Measurements from ENCODE around the gene FOXK2. TPM values are rescaled to one million over a fixed set of nuclear protein-coding genes. Genes with fewer than 3 reads are reported as not detected.
A peak's percentile ranks its signal among the peaks of the same experiment; 100 is the strongest.

FOXK2 gene
- total RNA-seq, 4 donors from 2014 or later, result 70.7 to 109 (median 85.0) TPM

- Histone ChIP-seq H3K27me3 (no peaks in the 10 kb centered on the region), H3K36me3 (peaks cover 0 to 30% of the 10 kb centered on the region in 2 donors), H3K9me3 (no peaks in the 10 kb centered on the region), H3K4me1 (peaks cover 47 to 49% of the 10 kb centered on the region in 2 donors), H3K27ac (peak overlapping the region in 2 of 4 donors; percentile 67 to 81), H3K4me3 (no peak overlapping the region)
- TF ChIP-seq, protein P1, sequence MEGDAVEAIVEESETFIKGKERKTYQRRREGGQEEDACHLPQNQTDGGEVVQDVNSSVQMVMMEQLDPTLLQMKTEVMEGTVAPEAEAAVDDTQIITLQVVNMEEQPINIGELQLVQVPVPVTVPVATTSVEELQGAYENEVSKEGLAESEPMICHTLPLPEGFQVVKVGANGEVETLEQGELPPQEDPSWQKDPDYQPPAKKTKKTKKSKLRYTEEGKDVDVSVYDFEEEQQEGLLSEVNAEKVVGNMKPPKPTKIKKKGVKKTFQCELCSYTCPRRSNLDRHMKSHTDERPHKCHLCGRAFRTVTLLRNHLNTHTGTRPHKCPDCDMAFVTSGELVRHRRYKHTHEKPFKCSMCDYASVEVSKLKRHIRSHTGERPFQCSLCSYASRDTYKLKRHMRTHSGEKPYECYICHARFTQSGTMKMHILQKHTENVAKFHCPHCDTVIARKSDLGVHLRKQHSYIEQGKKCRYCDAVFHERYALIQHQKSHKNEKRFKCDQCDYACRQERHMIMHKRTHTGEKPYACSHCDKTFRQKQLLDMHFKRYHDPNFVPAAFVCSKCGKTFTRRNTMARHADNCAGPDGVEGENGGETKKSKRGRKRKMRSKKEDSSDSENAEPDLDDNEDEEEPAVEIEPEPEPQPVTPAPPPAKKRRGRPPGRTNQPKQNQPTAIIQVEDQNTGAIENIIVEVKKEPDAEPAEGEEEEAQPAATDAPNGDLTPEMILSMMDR (IDR thresholded peaks at IDR 0.05 in 4 of 5, conservative IDR thresholded peaks at IDR 0.05 in 1 of 5), result no peak
- TF ChIP-seq POLR2A (IDR thresholded peaks at IDR 0.05), result no peak
- intact Hi-C loops (cut with DNase I; ENCODE audit: low total_unique reads) (no loop called here), in situ Hi-C loops (cut with MboI; ENCODE audit: low sequenced_read_pairs in 4 of 4) (no loop called here)
- DNase-seq (no peak), ATAC-seq (no peak)
Observed at GRCh38 chr17:82567286-82567685, 47.8 kb downstream of the FOXK2 start.

- Histone ChIP-seq H3K27ac (peak overlapping the region in 3 of 4 donors; percentile 57 to 81 (median 67)), H3K9me3 (no peaks in the 10 kb centered on the region), H3K4me1 (peaks cover 39 to 44% of the 10 kb centered on the region in 2 donors), H3K4me3 (no peak overlapping the region), H3K36me3 (peaks cover 0 to 42% of the 10 kb centered on the region in 2 donors), H3K27me3 (no peaks in the 10 kb centered on the region)
- DNase-seq (no peak), ATAC-seq (no peak)
- intact Hi-C loops (cut with DNase I; ENCODE audit: low total_unique reads), result no loop called here
- TF ChIP-seq, protein P1 (IDR thresholded peaks at IDR 0.05 in 4 of 5, conservative IDR thresholded peaks at IDR 0.05 in 1 of 5), result no peak
- no peak for TF ChIP-seq POLR2A (IDR thresholded peaks at IDR 0.05)
- in situ Hi-C loops (cut with MboI; ENCODE audit: low sequenced_read_pairs in 4 of 4), result no loop called here
Observed at GRCh38 chr17:82568997-82569393, 49.5 kb downstream of the FOXK2 start.

DNA sequence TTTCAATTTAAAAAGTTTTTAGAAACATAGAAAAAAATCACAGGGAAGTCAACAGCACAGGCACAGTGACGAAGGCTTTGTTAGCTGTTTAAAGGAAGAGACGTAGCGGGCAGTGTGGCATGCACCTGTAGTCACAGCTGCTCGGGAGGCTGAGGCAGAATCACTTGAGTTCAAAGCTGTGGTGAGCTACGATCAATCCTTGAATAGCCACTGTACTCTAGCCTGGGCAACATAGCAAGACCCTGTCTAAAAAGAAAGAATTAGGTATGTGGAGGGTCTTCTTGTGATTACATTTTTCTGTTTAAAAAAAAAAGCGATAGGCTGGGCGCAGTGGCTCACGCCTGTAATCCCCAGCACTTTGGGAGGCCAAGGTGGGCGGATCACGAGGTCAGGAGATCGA lies 50.1 kb downstream of the FOXK2 start:
- intact Hi-C loops (cut with DNase I; ENCODE audit: low total_unique reads) (no loop called here), in situ Hi-C loops (cut with MboI; ENCODE audit: low sequenced_read_pairs in 4 of 4) (no loop called here)
- Histone ChIP-seq H3K4me1 (peaks cover 33 to 38% of the 10 kb centered on the region in 2 donors), H3K36me3 (peaks cover 0 to 48% of the 10 kb centered on the region in 2 donors), H3K4me3 (no peak overlapping the region), H3K27me3 (no peaks in the 10 kb centered on the region), H3K27ac (peak overlapping the region in 3 of 4 donors; percentile 57 to 81 (median 67)), H3K9me3 (no peaks in the 10 kb centered on the region)
- ATAC-seq, result no peak
- no peak for DNase-seq
- no peak for TF ChIP-seq POLR2A (IDR thresholded peaks at IDR 0.05)
- TF ChIP-seq, protein P1 (IDR thresholded peaks at IDR 0.05 in 4 of 5, conservative IDR thresholded peaks at IDR 0.05 in 1 of 5), result no peak

GRCh38 chr17:82570277-82570676 lies 50.7 kb downstream of the FOXK2 start:
- peaks cover 27 to 32% of the 10 kb centered on the region in 2 donors for H3K4me1 ChIP-seq
- no peak for ATAC-seq
- intact Hi-C loops (cut with DNase I; ENCODE audit: low total_unique reads) (no loop called here), in situ Hi-C loops (cut with MboI; ENCODE audit: low sequenced_read_pairs in 4 of 4) (no loop called here)
- H3K9me3 ChIP-seq, result no peaks in the 10 kb centered on the region
- H3K27ac ChIP-seq, result peak overlapping the region in 1 of 4 donors; percentile 81
- peaks cover 0 to 54% of the 10 kb centered on the region in 2 donors for H3K36me3 ChIP-seq
- H3K4me3 ChIP-seq, result no peak overlapping the region
- H3K27me3 ChIP-seq, result no peaks in the 10 kb centered on the region
- no peak for TF ChIP-seq POLR2A (IDR thresholded peaks at IDR 0.05)
- TF ChIP-seq, protein P1 (IDR thresholded peaks at IDR 0.05 in 4 of 5, conservative IDR thresholded peaks at IDR 0.05 in 1 of 5), result no peak
- no peak for DNase-seq

DNA sequence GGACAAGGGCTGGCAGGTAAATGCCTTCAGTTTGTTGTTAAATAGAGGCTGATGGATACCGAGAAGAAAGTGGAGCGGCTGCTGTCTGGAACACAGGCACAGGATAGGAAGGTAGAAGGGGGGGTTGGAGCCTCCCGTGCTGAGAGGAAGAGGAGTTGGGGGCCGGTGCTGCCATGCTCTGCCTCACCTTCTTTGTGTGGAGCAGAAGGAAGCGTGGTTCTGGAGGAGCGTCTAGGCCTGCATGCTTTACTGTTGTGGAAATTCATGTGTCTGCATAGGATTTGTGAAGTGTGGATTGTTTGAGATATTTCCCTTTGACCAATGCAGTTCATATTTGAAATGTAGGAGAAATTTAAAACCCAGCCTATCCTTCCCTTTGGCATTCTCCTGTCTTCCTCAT lies 52.3 kb downstream of the FOXK2 start:
- DNase-seq (no peak), ATAC-seq (no peak)
- intact Hi-C loops (cut with DNase I; ENCODE audit: low total_unique reads) (no loop called here), in situ Hi-C loops (cut with MboI; ENCODE audit: low sequenced_read_pairs in 4 of 4) (no loop called here)
- Histone ChIP-seq H3K4me1 (peaks cover 11 to 18% of the 10 kb centered on the region in 2 donors), H3K36me3 (peaks cover 0 to 65% of the 10 kb centered on the region in 2 donors), H3K4me3 (no peak overlapping the region), H3K27ac (no peak overlapping the region), H3K27me3 (no peaks in the 10 kb centered on the region), H3K9me3 (no peaks in the 10 kb centered on the region)
- no peak for TF ChIP-seq POLR2A (IDR thresholded peaks at IDR 0.05)
- TF ChIP-seq, protein P1 (IDR thresholded peaks at IDR 0.05 in 4 of 5, conservative IDR thresholded peaks at IDR 0.05 in 1 of 5), result no peak

Measured in gastrocnemius medialis (tissue), 4 donors.